Activated CD4-positive, alpha-beta memory T cell treated with anti-CD3 and anti-CD28 coated beads for 36 hours (primary cell): ENCODE measurements around the gene HMGN4. TPM values are rescaled to one million over a fixed set of nuclear protein-coding genes. Genes with fewer than 3 reads are reported as not detected.
"Not testable (repeated sequence)": the region's sequence is repeated elsewhere in the genome, so short reads cannot be mapped to it uniquely, and the experiment has no call there.

Experiments
- CTCF ChIA-PET: fragments of 350-600 bp; sonication (Branson Sonifier 250); formaldehyde crosslinking; loops from one replicate; lab custom pipeline; 2021; ENCODE audit warnings: antibody characterized with exemption, inconsistent platforms; lab: Charles Lee
- POLR2A ChIA-PET: fragments of 350-600 bp; sonication (Branson Sonifier 250); formaldehyde crosslinking; loops from one replicate; lab custom pipeline; 2021; ENCODE audit warnings: antibody characterized with exemption; lab: Charles Lee
- DNase-seq: peaks from one replicate; pipeline ENCODE4 v3.0.0-alpha.2; 2020
- H3K27ac Mint-ChIP-seq: one replicate; pipeline ENCODE4 v1.8.0; 2021; ENCODE audit warnings: mixed read lengths
- H3K27me3 Mint-ChIP-seq: one replicate; pipeline ENCODE4 v1.8.0; 2021; ENCODE audit warnings: mixed read lengths
- H3K36me3 Mint-ChIP-seq: one replicate; pipeline ENCODE4 v1.8.0; 2021; ENCODE audit warnings: mixed read lengths
- H3K4me1 Mint-ChIP-seq: one replicate; pipeline ENCODE4 v1.8.0; 2021; ENCODE audit warnings: low read depth, mixed read lengths
- H3K4me3 Mint-ChIP-seq: one replicate; pipeline ENCODE4 v1.8.0; 2021; ENCODE audit warnings: mild to moderate bottlenecking, mixed read lengths
- H3K9me3 Mint-ChIP-seq: one replicate; pipeline ENCODE4 v1.8.0; 2021; ENCODE audit warnings: mixed read lengths
- intact Hi-C: fragments of 100-400 bp; cut with micrococcal nuclease; formaldehyde crosslinking; loops from one replicate; pipeline ENCODE4 v1.15.1; 2023
- total RNA-seq, 2 experiments: library from RNA; stranded (reverse); gene quantifications; one replicate each; pipeline ENCODE4 v1.2.3, GENCODE V29; 2021

HMGN4 gene
- total RNA-seq, 2 experiments from 2014 or later = 93.2 to 96.0 TPM

GRCh38 chr6:26507658-26508057 lies 30.5 kb upstream of the HMGN4 start:
- DNase-seq = no peak
- Mint-ChIP-seq H3K27me3 (peaks cover 7% of the 10 kb centered on the region), H3K4me3 (no peak overlapping the region), H3K9me3 (no peaks in the 10 kb centered on the region), H3K36me3 (no peaks in the 10 kb centered on the region), H3K27ac (no peak overlapping the region), H3K4me1 (no peaks in the 10 kb centered on the region)
- intact Hi-C loops = no loop called here
- ChIA-PET CTCF (no interaction called here), POLR2A (no interaction called here)

- H3K4me3 Mint-ChIP-seq, DNase-seq, CTCF ChIA-PET, H3K36me3 Mint-ChIP-seq, H3K9me3 Mint-ChIP-seq, H3K27me3 Mint-ChIP-seq, H3K27ac Mint-ChIP-seq, H3K4me1 Mint-ChIP-seq, intact Hi-C loops, POLR2A ChIA-PET: not testable (repeated sequence)
Observed at GRCh38 chr6:26511033-26511432, 27.1 kb upstream of the HMGN4 start.

DNA sequence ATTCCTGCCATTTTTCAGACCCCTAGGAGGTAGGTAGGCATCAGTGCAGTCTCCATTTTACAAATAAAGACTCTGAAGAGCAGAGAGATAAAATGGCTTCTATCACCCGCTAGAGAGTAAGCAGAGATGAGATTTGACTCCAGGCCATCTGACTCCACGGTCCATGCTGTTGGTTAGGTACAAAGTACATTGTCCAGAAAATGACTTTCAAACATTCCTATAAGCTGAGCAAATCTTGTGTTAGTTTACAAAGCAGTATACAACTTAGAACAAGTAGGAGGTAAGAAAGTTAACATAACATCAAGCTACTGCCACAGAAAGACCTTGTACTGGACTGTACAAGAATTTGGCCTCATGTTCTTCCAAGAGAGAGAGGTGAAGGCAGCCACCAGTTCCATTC lies 23.2 kb upstream of the HMGN4 start:
- Mint-ChIP-seq H3K4me1 (peaks cover 3% of the 10 kb centered on the region), H3K4me3 (no peak overlapping the region), H3K36me3 (no peaks in the 10 kb centered on the region), H3K9me3 (no peaks in the 10 kb centered on the region), H3K27me3 (no peaks in the 10 kb centered on the region), H3K27ac (no peak overlapping the region)
- intact Hi-C loops = no loop called here
- CTCF ChIA-PET = interaction anchor here (0.6 kb wide), 1 partner anchor 170 kb away, joined by 3 read pairs; no protein-coding TSS in a partner anchor
- DNase-seq = no peak
- POLR2A ChIA-PET = no interaction called here

DNA sequence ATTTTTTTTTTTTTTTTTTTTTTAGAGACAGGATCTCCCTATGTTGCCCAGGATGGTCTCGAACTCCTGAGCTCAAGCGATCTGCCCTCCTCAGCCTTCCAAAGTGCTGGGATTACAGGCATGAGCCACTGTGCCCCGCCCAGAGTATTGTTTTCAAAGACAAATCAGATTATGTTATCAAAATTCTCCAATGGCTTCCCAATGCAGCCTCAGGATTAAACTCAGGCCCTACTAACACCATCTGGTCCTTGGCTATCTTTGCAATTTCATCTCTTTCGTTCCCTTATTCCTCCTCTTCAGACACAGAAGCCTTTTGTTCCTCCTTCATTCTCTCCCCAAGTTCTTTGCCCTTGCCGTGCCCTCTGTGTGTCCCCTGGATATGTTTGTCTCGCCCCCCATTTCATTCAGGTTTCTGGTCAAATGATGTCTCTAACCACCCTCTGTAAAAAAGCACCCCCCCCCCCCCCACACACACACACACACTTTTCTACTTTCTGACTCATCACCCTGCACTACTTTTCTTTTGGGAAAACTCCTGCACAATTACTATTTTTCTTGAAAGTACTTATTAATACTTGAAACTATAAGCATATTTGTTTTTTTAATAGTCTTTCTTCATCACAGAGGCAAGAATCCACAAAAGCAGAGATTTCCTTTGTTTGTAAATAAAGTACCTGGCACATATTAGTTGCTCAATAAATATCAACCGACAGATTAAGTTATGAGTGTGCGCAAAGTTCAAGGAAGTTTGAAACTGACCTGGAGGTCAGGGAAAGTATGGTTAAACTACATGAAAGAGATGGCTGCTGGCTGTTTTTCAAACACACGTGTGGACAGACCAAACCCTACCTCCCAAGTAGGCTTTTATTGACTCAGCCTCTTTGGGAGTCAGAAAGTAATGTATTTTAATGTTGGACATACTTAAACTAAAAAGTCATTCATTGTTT lies 21.4 kb upstream of the HMGN4 start:
- intact Hi-C loops = no loop called here
- Mint-ChIP-seq H3K27me3 (peaks cover 1% of the 10 kb centered on the region), H3K36me3 (peaks cover 1% of the 10 kb centered on the region), H3K27ac (no peak overlapping the region), H3K9me3 (peaks cover 2% of the 10 kb centered on the region), H3K4me3 (no peak overlapping the region), H3K4me1 (peaks cover 10% of the 10 kb centered on the region)
- DNase-seq = no peak
- POLR2A ChIA-PET = no interaction called here
- CTCF ChIA-PET = interaction anchor here (1.0 kb wide), 1 partner anchor 175 kb away, joined by 3 read pairs; no protein-coding TSS in a partner anchor

DNA sequence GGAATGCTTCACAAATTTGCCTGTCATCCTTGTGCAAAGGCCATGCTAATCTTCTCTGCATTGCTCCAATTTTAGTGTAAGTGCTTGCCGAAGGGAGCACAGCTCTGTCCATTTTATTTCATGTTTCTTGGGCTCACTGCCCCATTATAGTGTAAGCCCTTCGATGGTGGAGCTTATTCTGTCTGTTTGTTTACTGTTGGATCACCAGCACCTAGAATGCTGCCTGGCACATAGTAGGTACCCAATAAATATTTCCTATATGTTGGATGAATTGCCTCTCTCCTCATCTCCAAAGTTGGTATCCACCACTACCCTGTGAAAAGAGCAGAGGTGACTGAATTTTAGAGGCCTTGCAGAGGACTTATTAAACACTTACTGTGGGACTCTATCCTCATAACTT lies 18.8 kb upstream of the HMGN4 start:
- ChIA-PET CTCF (interaction anchor here (1.2 to 2.1 kb wide), 3 partner anchors 10 to 178 kb away, joined by 3 to 9 read pairs (median 4); no protein-coding TSS in a partner anchor), POLR2A (interaction anchor here (1.4 kb wide), 1 partner anchor 45 kb away, joined by 4 read pairs; no protein-coding TSS in a partner anchor)
- H3K36me3 Mint-ChIP-seq = peaks cover 1% of the 10 kb centered on the region

DNA sequence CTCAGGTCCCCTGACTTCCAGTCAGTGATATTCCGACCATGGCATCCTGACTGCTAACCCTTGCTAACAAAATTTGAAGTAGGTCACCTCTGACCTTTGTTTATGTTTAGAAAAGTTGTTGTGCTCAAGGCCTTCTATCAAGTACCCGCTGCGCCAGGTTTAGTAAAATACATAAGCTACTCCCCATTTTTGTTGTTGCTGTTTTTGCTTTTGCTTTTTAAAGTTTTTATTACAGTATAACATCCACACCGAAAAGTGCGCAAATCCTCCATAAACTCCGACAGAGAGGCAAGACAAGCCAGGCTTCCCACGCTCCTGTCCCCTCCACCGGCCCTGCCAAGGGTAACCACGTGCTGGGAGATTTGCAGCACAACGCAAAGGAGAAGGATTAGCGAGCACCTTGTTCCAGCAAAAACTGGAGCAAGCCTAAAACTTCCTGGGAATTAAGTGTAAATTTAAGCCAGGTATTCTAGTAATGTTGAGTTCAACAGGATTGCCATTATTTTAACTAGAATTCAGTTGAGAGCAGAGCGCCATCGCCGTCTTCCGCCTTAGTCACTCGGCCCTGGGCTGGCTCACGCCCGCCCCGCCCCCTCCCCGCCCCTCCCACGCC lies 17.8 kb upstream of the HMGN4 start:
- POLR2A ChIA-PET = interaction anchor here (0.6 to 1.1 kb wide), 2 partner anchors 46 to 287 kb away, joined by 3 read pairs; no protein-coding TSS in a partner anchor

More for the DNA sequence above, 18.8 kb upstream of the HMGN4 start:
- Mint-ChIP-seq H3K4me1 (peaks cover 30% of the 10 kb centered on the region), H3K27me3 (peaks cover 1% of the 10 kb centered on the region), H3K9me3 (peaks cover 2% of the 10 kb centered on the region), H3K4me3 (no peak overlapping the region), H3K27ac (no peak overlapping the region)
- no peak for DNase-seq
- intact Hi-C loops = no loop called here

DNA sequence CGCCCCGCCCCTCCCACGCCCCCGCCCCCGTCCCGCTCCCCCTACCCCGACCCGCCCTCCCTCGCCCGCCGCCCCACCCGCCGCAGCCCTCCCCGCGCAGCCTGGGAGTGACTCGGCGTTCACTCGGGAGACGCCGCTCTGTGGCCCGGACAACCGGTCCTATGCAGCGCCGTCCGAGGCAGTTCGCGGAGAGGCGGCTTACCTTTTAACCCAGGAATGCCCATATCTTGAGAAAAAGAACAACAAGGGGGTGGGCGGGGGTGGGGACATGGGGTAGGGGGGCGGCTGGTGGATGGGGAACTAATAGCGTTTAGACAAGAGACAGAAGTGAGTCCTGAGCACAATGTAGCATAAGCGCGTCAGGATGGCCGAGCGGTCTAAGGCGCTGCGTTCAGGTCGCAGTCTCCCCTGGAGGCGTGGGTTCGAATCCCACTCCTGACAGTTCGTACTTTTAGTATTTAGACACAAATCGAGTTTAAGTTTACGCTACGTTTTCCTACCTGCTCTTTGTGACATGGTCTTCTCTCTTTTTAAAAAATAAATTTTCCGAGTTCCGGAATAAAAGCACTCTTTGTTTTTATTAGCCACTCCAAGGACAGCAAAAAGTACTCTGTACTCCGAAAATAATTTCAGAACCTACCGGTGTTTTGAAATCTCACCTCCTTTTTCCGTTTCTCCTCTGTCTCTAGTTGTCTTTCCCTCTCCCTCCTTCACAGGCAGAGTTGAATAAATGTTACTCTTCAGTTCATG lies 17.1 kb upstream of the HMGN4 start:
- Mint-ChIP-seq H3K27me3 (peaks cover 1% of the 10 kb centered on the region), H3K36me3 (peaks cover 1% of the 10 kb centered on the region), H3K4me1 (peaks cover 30% of the 10 kb centered on the region), H3K27ac (peak overlapping the region; percentile 81), H3K4me3 (peak overlapping the region; percentile 72), H3K9me3 (peaks cover 2% of the 10 kb centered on the region)
- CTCF ChIA-PET = interaction anchor here (0.5 to 2.1 kb wide), 6 partner anchors 12 to 205 kb away, joined by 3 to 9 read pairs (median 4); partner anchors contain the start of gene HMGN4
- POLR2A ChIA-PET = interaction anchor here (0.6 to 1.1 kb wide), 2 partner anchors 47 to 288 kb away, joined by 3 read pairs; no protein-coding TSS in a partner anchor
- intact Hi-C loops = loop anchor here (1.0 kb wide), 4 partner anchors 11 to 47 kb away; no protein-coding TSS in a partner anchor
- DNase-seq = peak; percentile 89

More for the DNA sequence above, 17.8 kb upstream of the HMGN4 start:
- H3K4me1 Mint-ChIP-seq = peaks cover 30% of the 10 kb centered on the region
- intact Hi-C loops = no loop called here
- CTCF ChIA-PET = interaction anchor here (1.1 to 2.1 kb wide), 5 partner anchors 13 to 179 kb away, joined by 3 to 9 read pairs (median 5); partner anchors contain the start of gene HMGN4
- H3K4me3 Mint-ChIP-seq = peak overlapping the region; percentile 68
- no peak for DNase-seq
- H3K27me3 Mint-ChIP-seq = peaks cover 1% of the 10 kb centered on the region
- H3K27ac Mint-ChIP-seq = peak overlapping the region; percentile 86
- peaks cover 2% of the 10 kb centered on the region for H3K9me3 Mint-ChIP-seq
- peaks cover 1% of the 10 kb centered on the region for H3K36me3 Mint-ChIP-seq

DNA sequence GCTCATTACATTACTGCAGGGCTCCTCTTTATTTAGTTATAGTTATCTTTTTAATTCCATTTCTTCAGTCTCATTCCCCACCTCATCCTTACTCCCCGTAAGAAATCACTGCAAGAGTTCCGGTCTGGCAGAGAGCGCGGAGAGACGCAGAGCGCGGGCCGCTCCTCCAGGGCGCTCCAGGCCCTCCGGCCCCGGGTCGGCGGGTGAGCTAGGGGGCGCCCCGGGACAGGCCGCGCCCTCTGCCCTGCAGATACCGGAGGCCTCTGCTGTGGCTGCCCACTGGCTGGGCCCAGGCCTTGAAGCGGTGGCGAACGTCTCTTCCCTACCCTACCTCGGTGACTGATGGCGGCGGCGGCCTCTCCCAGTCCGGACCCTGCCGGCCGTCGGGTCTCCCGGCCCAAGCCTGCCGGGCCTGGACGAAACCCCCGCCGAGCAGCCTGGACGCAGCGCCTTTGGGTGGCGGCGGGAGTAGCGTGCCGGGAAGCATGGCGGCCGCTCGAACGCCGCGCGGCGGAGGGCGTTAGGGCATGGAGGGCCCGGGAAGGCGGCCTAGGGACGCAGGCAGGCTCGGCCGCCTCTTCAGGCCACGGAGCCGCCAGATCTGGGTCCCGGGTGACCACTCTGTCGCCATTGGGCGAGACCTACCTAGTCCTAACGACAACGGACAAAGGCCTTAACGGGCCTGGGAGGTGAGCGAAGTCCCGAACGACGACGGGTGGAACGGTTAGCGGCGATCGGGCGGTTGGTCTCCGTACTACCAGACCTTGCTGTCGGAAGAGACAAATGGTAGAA lies 16.4 kb upstream of the HMGN4 start:
- intact Hi-C loops = loop anchor here (1.0 kb wide), 5 partner anchors 11 to 47 kb away; no protein-coding TSS in a partner anchor
- peak; percentile 81 for DNase-seq
- peaks cover 2% of the 10 kb centered on the region for H3K9me3 Mint-ChIP-seq
- H3K27me3 Mint-ChIP-seq = peaks cover 1% of the 10 kb centered on the region
- peaks cover 1% of the 10 kb centered on the region for H3K36me3 Mint-ChIP-seq
- peak overlapping the region; percentile 89 for H3K27ac Mint-ChIP-seq
- CTCF ChIA-PET = interaction anchor here (0.5 to 1.9 kb wide), 4 partner anchors 15 to 206 kb away, joined by 3 to 5 read pairs (median 4); partner anchors contain the start of gene HMGN4
- POLR2A ChIA-PET = interaction anchor here (1.1 to 1.5 kb wide), 2 partner anchors 16 to 48 kb away, joined by 3 to 5 read pairs; no protein-coding TSS in a partner anchor
- H3K4me3 Mint-ChIP-seq = peak overlapping the region; percentile 72
- H3K4me1 Mint-ChIP-seq = peaks cover 30% of the 10 kb centered on the region

- not testable (repeated sequence) for H3K36me3 Mint-ChIP-seq, H3K27me3 Mint-ChIP-seq, H3K9me3 Mint-ChIP-seq
- peaks cover 30% of the 10 kb centered on the region for H3K4me1 Mint-ChIP-seq
- DNase-seq = peak; percentile 47
- H3K4me3 Mint-ChIP-seq = peak overlapping the region; percentile 72
- ChIA-PET CTCF (interaction anchor here (0.7 kb wide), 1 partner anchor 58 kb away, joined by 3 read pairs; no protein-coding TSS in a partner anchor), POLR2A (interaction anchor here (0.7 to 1.5 kb wide), 2 partner anchors 9 to 15 kb away, joined by 3 to 5 read pairs; no protein-coding TSS in a partner anchor)
- intact Hi-C loops = loop anchor here (1.0 kb wide), 1 partner anchor 47 kb away; no protein-coding TSS in a partner anchor
- peak overlapping the region; percentile 89 for H3K27ac Mint-ChIP-seq
Observed at GRCh38 chr6:26522486-26523228, 15.5 kb upstream of the HMGN4 start.

- CTCF ChIA-PET = interaction anchor here (1.4 kb wide), 1 partner anchor 45 kb away, joined by 4 read pairs; no protein-coding TSS in a partner anchor
- POLR2A ChIA-PET, intact Hi-C loops, DNase-seq, H3K27ac Mint-ChIP-seq, H3K9me3 Mint-ChIP-seq, H3K27me3 Mint-ChIP-seq, H3K4me3 Mint-ChIP-seq, H3K36me3 Mint-ChIP-seq: not testable (repeated sequence)
- H3K4me1 Mint-ChIP-seq = peaks cover 30% of the 10 kb centered on the region
Observed at GRCh38 chr6:26524314-26524713, 13.9 kb upstream of the HMGN4 start.
